NCI-H2196 treated with DMSO at 0.1 percent for 48 hours (cell line): ENCODE measurements around the gene UBE2R2.
A peak's percentile ranks its signal among the peaks of the same experiment; 100 is the strongest.
"Not testable (repeated sequence)": the region's sequence is repeated elsewhere in the genome, so short reads cannot be mapped to it uniquely, and the experiment has no call there.

ENCODE experiments used
- DNase-seq: peaks from one replicate; lab custom pipeline; 2025; ENCODE audit not compliant: unreplicated experiment; lab: John Stamatoyannopoulos, UW

UBE2R2 gene

DNA sequence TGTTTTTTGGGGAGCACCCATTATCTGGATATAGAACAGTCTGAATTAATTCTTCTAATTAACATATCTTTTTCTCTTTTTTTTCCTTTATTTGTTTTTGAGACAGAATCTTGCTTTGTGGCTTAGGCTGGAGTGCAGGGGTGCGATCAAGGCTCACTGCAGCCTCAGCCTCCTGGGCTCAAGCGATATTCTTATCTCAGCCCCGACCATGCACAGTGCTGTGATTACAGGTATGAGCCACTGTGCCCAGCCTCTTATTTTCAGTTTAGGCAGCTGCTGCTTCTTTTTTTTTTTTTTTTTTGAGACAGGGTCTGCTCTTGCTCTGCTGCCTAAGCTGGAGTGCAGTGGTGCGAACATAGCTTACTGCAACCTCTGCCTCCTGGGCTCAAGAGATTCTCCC lies 20.2 kb downstream of the UBE2R2 start:
- no peak for DNase-seq

DNA sequence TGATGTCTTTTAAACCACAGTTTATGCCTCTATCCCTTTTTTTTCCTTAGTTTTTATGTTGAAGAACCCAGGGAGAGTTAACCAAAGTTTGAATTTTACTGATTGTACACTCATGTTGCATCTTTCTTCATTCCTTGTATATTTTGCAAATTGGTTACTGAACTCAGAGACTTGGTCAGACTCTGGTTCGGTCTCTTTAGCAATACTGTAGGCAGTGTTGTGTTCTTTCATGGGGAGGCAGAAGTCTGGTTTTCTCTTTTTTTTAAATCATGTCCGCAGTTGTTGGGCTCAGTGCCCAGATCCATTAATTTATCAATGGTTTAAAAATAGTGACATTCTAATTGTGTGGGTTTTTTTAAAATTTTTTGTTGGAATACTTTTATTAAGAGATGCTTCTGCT lies 23.4 kb downstream of the UBE2R2 start:
- DNase-seq: no peak

- DNase-seq: no peak
Measured at GRCh38 chr9:33843312-33843961, 26.5 kb downstream of the UBE2R2 start.

DNA sequence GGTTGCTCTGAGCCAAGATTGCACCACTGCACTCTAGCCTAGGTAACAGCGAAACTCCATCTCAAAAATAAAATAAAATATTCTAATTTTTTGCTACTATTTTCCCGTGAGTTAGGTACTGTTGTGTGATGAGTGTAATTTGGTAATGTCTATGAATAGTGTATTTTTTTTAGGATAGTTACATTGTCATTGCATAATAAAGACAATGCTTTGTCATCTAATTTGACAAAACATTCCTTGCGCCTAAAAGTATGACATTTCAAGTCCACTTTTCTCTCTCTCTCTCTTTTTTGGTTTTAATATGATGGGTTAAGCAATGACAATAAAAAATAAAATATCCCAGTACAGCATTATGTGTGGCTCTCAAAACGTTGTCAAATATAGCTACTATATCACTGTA lies 29.3 kb downstream of the UBE2R2 start:
- DNase-seq: no peak

GRCh38 chr9:33847894-33848205 lies 30.9 kb downstream of the UBE2R2 start:
- not testable (repeated sequence) for DNase-seq

DNA sequence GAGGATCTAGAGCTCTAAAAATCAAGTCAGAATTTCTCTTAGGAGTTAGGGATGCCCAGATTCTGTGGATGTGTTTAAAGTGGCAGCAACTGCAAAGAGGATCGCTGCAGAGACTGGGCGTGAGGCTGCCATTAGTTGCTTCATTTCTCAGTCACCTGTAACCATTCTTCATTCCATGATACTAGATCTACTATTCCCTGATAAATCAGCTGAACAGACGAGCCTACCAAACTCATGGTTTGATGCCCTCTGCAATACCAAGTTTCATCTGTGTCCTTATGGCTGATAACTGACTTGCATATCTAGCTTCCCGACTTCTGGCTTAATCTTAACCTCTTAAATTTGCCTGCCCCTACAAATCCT lies 33.3 kb downstream of the UBE2R2 start:
- DNase-seq: no peak

- no peak for DNase-seq
Measured at GRCh38 chr9:33850677-33851076, 33.7 kb downstream of the UBE2R2 start.

DNA sequence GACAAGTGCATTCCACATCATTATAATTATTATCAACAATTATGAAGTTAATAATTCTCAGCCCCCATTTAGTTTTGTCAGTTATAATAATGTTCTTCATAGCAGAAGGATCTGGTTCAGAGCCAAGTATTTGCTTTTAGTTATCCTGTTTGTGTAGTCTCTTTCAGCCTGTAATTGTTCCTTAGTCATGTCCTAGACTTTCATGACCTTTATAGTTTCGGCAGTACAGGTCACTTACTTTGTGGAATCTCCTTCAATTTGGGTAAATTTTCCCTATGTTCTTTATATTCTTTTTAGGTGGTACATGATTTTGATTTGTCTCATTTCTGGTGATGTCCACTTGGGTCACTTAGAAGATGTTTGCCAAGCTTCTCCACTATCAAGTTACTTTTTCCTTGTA lies 34.3 kb downstream of the UBE2R2 start:
- no peak for DNase-seq

DNA sequence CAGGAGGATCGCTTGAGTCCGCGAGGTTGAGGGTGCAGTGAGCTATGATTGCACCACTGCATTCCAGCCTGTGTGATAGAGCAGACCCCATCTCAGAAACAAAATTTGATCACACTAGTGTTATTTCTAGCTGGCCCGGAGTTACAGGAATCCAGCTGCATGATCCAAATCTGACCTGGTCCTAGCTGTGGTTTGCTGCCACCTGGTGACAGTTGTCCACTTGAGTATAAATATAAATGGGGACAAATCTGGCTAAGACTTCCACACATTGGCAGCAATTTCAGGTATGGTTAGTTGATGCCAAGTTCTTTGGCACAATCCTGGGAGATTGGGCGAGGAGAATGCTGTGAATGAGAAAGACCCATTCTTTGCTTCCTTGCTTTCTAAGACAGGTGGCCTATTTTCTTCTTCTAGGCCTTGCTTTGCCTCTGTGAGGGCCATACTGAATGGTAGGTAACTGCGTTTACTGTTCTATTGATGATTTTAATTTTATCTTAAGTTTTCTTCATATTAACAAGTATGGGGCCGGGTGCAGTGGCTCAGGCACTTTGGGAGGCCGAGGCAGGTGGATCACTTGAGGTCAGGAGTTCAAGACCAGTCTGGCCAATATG lies 35.4 kb downstream of the UBE2R2 start:
- peak; percentile 25 for DNase-seq

GRCh38 chr9:33856247-33856646 lies 39.3 kb downstream of the UBE2R2 start:
- no peak for DNase-seq

- no peak for DNase-seq
Measured at GRCh38 chr9:33858423-33858822, 41.5 kb downstream of the UBE2R2 start.

GRCh38 chr9:33860200-33860871 lies 43.4 kb downstream of the UBE2R2 start:
- DNase-seq: no peak

- no peak for DNase-seq
Measured at GRCh38 chr9:33861917-33862453, 45.0 kb downstream of the UBE2R2 start.

DNA sequence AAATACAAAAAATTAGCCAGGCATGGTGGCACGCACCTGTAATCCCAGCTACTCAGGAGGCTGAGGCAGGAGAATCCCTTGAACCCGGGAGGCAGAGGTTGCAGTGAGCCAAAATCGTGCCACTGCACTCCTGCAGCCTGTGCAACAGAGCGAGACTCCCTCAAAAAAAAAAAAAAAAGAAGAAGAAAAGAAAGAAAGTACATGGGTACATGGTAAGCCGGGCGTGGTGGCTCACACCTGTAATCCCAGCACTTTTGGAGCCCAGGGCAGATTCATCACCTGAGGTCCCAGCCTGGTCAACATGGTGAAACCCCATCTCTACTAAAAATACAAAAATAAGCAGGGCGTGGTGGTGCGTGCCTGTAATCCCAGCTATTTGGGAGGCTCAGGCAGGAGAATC lies 46.1 kb downstream of the UBE2R2 start:
- not testable (repeated sequence) for DNase-seq

DNA sequence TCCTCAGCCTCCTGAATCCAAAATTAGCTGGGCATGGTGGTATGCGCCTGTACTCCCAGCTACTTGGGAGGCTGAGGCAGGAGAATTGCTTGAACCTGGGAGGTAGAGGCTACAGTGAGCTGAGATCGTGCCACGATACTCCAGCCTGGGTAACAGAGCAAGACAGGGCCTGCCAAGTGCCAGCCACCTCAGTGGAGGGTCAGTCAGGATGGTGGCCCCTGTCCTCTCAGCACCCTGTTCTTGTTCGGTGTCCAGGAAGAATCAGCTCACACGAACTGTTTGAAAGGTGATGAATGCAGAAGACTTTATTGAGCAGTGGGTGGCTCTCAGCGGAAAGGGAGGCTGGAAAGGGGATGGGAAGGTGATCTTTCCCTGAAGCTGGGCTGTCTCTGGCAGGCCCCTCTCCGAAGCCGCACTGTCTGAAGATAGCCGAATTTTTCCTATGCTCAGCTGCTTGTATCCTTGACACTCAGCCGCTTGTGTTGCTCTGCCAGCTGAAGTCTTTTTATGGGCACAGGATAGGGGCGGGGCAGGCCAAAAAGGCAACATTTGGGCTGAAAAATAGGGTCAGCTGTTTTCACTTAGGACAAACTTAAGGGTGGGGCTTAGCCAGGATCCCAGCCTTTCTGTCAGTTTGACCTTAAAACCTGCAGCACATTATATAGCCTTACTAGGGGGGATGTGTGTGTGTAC lies 50.9 kb downstream of the UBE2R2 start:
- DNase-seq: no peak

GRCh38 chr9:33868440-33868973 lies 51.5 kb downstream of the UBE2R2 start:
- no peak for DNase-seq

DNA sequence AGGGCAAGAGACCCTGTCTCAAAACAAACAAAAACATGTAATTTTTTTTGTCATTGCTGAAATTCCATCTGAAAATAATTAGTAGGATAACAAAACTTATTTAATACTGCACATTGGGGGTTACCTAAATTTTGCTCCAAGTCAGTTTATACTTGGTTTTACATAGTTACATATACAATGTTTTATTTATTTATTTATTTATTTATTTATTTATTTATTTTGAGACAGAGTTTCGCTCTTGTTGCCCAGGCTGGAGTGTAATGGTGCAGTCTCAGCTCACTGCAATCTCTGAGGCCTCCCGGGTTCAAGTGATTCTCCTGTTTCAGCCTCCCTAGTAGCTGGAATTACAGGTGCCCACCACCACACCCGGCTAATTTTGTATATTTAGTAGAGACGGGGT lies 52.3 kb downstream of the UBE2R2 start:
- DNase-seq: not testable (repeated sequence)

DNA sequence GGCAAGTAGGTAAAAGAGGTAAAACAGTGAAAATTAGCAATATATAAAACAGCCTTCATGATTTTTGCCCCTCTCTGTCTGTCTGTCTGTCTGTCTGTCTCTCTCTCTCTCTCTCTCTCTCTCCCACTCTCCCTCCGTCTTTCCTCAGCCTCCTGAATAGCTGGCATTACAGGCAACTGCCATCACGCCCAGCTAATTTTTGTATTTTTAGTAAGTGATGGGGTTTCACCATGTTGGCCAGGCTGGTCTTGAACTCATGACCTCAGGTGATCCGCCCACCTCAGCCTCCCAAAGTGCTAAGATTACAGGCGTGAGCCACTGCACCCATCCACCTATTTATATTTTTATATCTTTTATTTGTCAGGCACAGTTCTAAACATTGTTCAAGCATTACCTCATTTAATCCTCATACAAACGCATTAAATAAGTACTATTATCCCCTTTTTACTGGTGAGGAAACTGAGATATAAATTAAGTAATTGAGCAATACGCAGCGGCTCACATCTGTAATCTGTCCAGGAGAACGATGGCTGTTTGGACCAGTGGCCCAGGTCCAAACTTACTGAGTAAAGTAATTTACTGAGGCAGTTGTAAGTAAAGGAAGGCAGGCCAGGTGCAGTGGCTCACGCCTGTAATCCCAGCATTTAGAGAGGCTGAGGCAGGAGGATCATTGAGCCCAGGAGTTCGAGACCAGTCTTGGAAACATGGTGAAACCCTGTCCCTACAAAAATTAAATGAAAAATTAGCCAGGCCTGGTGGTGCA lies 60.9 kb downstream of the UBE2R2 start:
- DNase-seq: no peak

GRCh38 chr9:33878691-33879366 lies 61.9 kb downstream of the UBE2R2 start:
- no peak for DNase-seq
